ENCODE measurements around the gene MTOR. TPM values are rescaled to one million over a fixed set of nuclear protein-coding genes. Genes with fewer than 3 reads are reported as not detected.

The MTOR gene
- polyA plus RNA-seq, 1 donor: 27.5 TPM

DNA sequence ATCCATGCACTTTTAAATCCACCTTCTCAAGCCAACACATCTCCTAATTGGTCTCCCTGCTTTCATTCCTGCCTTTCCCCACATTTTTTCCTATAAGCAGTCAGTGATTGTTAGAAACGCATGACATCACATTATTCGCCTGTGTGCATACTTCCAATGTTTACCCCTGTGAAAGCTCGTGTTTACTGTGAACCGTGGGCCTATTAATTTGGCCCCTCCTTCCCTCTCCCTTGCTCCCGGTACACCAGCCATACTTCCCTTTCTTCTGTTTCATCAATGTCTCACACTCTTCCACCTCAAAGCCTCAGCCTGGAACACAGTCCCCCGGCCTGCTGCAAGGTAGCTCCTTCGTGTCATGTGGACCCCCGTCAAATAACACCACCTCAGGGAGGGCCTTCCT is 9.1 kb downstream of the MTOR start:
- 63% methylated on average over 5 of the region's 8 CpGs for WGBS (ENCODE audit: insufficient coverage, low lambda C conversion rate)
- Histone ChIP-seq H3K27me3 (ENCODE audit: control insufficient read depth, insufficient read depth, low read length) (no peaks in the 10 kb centered on the region), H3K36me3 (ENCODE audit: control insufficient read depth, insufficient read depth, low read length) (peaks cover 64% of the 10 kb centered on the region), H3K9me3 (ENCODE audit: control insufficient read depth, low read depth, low read length) (no peaks in the 10 kb centered on the region), H3K27ac (ENCODE audit: low read length) (no peak overlapping the region), H3K4me1 (ENCODE audit: control insufficient read depth, insufficient read depth, low read length) (no peaks in the 10 kb centered on the region), H3K4me3 (ENCODE audit: low read length) (no peak overlapping the region)
- DNase-seq: no peak

DNA sequence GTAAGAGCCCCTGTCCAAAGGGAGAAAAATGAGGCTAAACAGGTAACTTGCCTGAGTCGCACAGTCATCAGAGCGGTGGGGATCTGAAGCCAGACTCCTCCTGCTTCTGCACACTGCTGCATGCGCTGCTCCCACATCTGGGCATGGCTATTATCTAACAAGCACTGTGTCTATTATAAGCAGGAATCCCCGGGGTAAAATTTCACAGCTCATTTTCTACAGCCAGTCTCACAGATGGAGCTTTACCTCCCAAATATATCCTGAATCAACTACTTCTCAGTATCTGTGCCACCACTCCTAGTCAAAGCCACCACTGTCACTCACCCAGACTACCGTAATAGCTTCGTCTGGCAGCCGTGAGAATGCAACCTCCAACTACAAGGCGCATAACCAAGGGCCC is 9.8 kb downstream of the MTOR start:
- H3K36me3 ChIP-seq (ENCODE audit: control insufficient read depth, insufficient read depth, low read length): peaks cover 62% of the 10 kb centered on the region
- no peak for DNase-seq
- WGBS (ENCODE audit: insufficient coverage, low lambda C conversion rate): no CpG with 5 or more reads among the region's 8 CpGs
- no peaks in the 10 kb centered on the region for H3K27me3 ChIP-seq (ENCODE audit: control insufficient read depth, insufficient read depth, low read length)
- no peaks in the 10 kb centered on the region for H3K4me1 ChIP-seq (ENCODE audit: control insufficient read depth, insufficient read depth, low read length)
- H3K27ac ChIP-seq (ENCODE audit: low read length): no peak overlapping the region
- no peaks in the 10 kb centered on the region for H3K9me3 ChIP-seq (ENCODE audit: control insufficient read depth, low read depth, low read length)
- no peak overlapping the region for H3K4me3 ChIP-seq (ENCODE audit: low read length)

DNA sequence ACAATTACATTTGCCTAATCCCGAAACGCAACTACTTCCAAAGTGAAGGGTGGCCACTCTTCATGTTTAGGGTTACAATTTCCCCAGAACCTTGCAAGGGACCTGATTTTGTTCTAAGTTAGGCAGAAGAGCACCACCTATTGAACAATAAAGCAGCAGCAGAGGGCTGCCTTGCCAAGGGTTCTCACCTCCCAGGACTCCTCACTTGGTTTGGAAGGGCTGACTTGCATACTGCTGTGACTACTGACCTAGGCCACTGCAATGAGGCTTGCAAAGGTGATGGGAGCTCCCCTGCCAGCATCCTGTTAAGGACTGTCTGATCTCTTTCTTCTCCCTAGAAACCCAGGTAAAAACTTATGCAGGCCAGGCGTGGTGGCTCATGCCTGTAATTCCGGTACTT is 14.2 kb downstream of the MTOR start:
- no peaks in the 10 kb centered on the region for H3K27me3 ChIP-seq (ENCODE audit: control insufficient read depth, insufficient read depth, low read length)
- no peak overlapping the region for H3K27ac ChIP-seq (ENCODE audit: low read length)
- H3K9me3 ChIP-seq (ENCODE audit: control insufficient read depth, low read depth, low read length): no peaks in the 10 kb centered on the region
- no peak for DNase-seq
- no CpG with 5 or more reads among the region's 4 CpGs for WGBS (ENCODE audit: insufficient coverage, low lambda C conversion rate)
- H3K36me3 ChIP-seq (ENCODE audit: control insufficient read depth, insufficient read depth, low read length): peaks cover 56% of the 10 kb centered on the region
- H3K4me3 ChIP-seq (ENCODE audit: low read length): no peak overlapping the region
- no peaks in the 10 kb centered on the region for H3K4me1 ChIP-seq (ENCODE audit: control insufficient read depth, insufficient read depth, low read length)

DNA sequence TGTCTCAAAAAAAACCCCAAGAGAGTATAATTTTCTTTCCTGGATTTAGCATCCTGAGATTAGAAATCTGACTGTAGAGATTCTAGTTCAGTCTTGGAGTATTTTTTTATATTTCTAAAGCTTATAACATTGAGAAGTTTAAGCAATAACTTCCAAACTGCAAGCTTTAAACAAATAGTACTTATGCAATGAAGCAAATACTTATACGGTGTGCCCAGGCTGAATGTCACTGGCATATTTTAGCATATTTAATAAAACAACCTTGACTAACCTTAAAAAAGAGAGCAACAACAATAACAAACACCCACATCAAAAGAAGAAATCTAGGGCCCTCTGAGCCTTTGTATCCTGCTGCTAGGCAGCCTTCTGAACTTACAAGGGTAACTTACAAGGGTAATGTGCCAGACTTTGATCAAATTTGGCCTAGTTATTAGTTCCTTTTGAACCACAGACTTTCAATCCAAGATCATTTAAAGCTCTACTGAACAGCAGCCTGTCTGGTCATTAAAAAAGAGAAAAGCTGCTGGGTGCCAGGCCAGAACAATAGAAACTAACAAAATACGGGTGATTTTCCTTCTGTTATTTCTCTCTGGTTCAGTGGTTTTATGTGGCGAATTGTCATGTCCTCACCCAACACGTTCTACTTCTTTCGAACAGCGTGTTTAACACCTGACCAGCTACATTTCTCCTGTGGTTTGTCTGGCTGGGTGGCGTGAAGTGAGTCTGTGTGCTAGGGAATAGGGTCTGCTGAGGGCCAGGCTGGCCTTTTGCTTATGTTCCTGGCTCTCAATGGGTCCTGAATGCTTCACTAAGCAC is 16.2 kb downstream of the MTOR start:
- peaks cover 59% of the 10 kb centered on the region for H3K36me3 ChIP-seq (ENCODE audit: control insufficient read depth, insufficient read depth, low read length)
- WGBS (ENCODE audit: insufficient coverage, low lambda C conversion rate): no CpG with 5 or more reads among the region's 7 CpGs
- H3K27me3 ChIP-seq (ENCODE audit: control insufficient read depth, insufficient read depth, low read length): no peaks in the 10 kb centered on the region
- no peak overlapping the region for H3K27ac ChIP-seq (ENCODE audit: low read length)
- no peak overlapping the region for H3K4me3 ChIP-seq (ENCODE audit: low read length)
- H3K4me1 ChIP-seq (ENCODE audit: control insufficient read depth, insufficient read depth, low read length): no peaks in the 10 kb centered on the region
- no peaks in the 10 kb centered on the region for H3K9me3 ChIP-seq (ENCODE audit: control insufficient read depth, low read depth, low read length)
- no peak for DNase-seq

DNA sequence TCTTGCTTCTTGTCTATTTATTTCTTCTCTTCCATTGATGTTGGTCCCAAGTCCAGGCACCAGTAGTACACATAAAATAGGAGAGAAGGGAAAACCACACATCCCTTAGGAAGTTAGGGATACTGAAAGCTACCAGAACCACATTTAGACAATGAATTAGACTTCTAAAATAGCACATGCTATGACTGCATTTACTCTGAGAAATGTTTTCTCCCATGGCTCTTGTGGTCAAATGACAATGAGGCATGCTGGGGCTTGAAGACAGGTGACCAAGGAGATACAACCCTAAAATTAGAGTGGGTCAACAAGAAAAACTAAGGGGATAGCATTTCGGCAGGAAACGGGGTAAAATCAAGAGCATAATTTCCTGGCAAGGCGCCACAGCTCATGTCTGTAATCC is 17.1 kb downstream of the MTOR start:
- Histone ChIP-seq H3K27me3 (ENCODE audit: control insufficient read depth, insufficient read depth, low read length) (no peaks in the 10 kb centered on the region), H3K27ac (ENCODE audit: low read length) (no peak overlapping the region), H3K4me3 (ENCODE audit: low read length) (no peak overlapping the region), H3K9me3 (ENCODE audit: control insufficient read depth, low read depth, low read length) (no peaks in the 10 kb centered on the region), H3K36me3 (ENCODE audit: control insufficient read depth, insufficient read depth, low read length) (peaks cover 57% of the 10 kb centered on the region), H3K4me1 (ENCODE audit: control insufficient read depth, insufficient read depth, low read length) (no peaks in the 10 kb centered on the region)
- WGBS (ENCODE audit: insufficient coverage, low lambda C conversion rate): no CpG with 5 or more reads among the region's 3 CpGs
- DNase-seq: no peak

DNA sequence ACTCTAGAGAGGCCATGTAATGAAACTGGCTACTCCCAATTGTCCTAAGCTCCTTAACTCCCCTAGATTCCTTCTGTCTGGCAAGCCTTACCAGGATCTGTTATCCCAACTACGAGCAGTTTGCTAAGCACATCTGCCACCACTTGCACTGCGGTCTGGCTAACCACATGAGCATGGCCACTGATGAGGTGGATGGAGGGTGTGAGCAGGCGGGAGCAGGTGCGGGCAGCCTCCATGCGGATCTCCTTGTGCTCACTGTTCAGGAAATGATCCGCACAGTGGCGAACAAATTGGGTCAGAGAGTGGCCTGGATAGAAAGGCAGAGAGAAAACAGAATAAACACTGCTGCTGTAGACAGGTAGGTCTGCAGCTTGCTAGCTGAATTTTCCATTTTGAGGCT is 24.0 kb downstream of the MTOR start:
- Histone ChIP-seq H3K9me3 (ENCODE audit: control insufficient read depth, low read depth, low read length) (no peaks in the 10 kb centered on the region), H3K27ac (ENCODE audit: low read length) (no peak overlapping the region), H3K4me1 (ENCODE audit: control insufficient read depth, insufficient read depth, low read length) (no peaks in the 10 kb centered on the region), H3K27me3 (ENCODE audit: control insufficient read depth, insufficient read depth, low read length) (no peaks in the 10 kb centered on the region), H3K36me3 (ENCODE audit: control insufficient read depth, insufficient read depth, low read length) (peaks cover 82% of the 10 kb centered on the region), H3K4me3 (ENCODE audit: low read length) (no peak overlapping the region)
- no CpG with 5 or more reads among the region's 7 CpGs for WGBS (ENCODE audit: insufficient coverage, low lambda C conversion rate)
- DNase-seq: no peak

DNA sequence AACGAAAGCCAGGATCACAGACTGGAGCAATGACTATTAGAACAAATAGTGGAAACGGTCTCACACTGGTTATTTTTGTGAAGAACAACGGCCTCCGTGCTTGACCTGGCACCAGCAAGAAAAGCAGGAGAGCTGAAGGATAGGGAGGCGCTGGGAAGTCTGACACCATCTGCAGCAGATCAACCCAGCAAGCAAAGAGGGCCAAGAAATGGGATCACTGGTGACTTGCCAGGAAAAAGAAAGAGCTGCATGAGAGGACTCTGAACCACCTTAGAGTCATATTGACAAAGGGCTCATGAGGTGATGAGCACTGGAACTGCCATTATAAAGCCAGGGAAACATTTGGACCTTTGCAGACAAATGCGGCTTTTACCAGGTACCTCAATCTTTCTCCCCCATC is 25.0 kb downstream of the MTOR start:
- H3K9me3 ChIP-seq (ENCODE audit: control insufficient read depth, low read depth, low read length): no peaks in the 10 kb centered on the region
- H3K4me3 ChIP-seq (ENCODE audit: low read length): no peak overlapping the region
- H3K27ac ChIP-seq (ENCODE audit: low read length): no peak overlapping the region
- WGBS (ENCODE audit: insufficient coverage, low lambda C conversion rate): 100% methylated on average over 1 of the region's 6 CpGs
- peaks cover 82% of the 10 kb centered on the region for H3K36me3 ChIP-seq (ENCODE audit: control insufficient read depth, insufficient read depth, low read length)
- no peaks in the 10 kb centered on the region for H3K27me3 ChIP-seq (ENCODE audit: control insufficient read depth, insufficient read depth, low read length)
- H3K4me1 ChIP-seq (ENCODE audit: control insufficient read depth, insufficient read depth, low read length): no peaks in the 10 kb centered on the region
- no peak for DNase-seq

DNA sequence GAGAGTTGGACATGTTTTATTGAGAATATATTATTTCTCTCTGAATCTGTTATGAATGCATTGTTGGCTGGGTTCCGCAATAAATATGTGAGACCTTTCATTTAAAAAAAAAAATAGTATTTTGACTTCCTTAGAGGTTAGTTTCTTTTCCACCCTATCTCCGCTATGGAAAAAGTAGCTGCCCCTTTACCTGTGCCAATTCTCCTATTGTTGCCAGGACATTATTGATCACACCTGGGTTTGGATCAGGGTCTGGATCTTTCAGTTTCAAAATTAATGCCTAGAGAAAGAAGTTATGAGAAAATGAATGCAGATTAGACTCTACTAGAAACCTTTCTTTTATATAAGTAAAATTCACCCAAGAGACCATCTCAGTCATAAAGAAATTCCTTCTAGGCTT is 29.1 kb downstream of the MTOR start:
- H3K4me1 ChIP-seq (ENCODE audit: control insufficient read depth, insufficient read depth, low read length): no peaks in the 10 kb centered on the region
- peaks cover 91% of the 10 kb centered on the region for H3K36me3 ChIP-seq (ENCODE audit: control insufficient read depth, insufficient read depth, low read length)
- no peak overlapping the region for H3K4me3 ChIP-seq (ENCODE audit: low read length)
- H3K9me3 ChIP-seq (ENCODE audit: control insufficient read depth, low read depth, low read length): no peaks in the 10 kb centered on the region
- WGBS (ENCODE audit: insufficient coverage, low lambda C conversion rate): 100% methylated on average over 1 of the region's 2 CpGs
- no peaks in the 10 kb centered on the region for H3K27me3 ChIP-seq (ENCODE audit: control insufficient read depth, insufficient read depth, low read length)
- no peak for DNase-seq
- no peak overlapping the region for H3K27ac ChIP-seq (ENCODE audit: low read length)

DNA sequence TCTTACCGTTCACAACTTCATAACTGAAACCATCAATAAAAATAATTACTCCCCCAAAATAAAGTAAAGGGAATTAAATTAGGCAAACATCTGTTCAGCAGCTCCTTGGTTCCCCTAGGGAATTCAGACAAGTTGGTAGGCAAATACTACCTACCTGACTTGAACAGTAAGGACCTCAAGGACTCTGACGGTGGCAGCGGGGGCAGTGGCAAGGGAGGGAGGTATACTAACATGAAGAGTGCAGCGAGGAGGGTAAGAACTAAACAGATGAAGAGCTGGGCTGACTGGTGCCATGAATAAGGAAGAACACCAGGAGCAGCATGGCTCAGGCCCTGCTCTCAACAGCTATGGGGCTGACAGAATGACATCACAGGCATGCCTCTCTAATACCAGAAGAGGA is 33.1 kb downstream of the MTOR start:
- H3K27me3 ChIP-seq (ENCODE audit: control insufficient read depth, insufficient read depth, low read length): no peaks in the 10 kb centered on the region
- 89% methylated on average over 4 of the region's 4 CpGs for WGBS (ENCODE audit: insufficient coverage, low lambda C conversion rate)
- H3K9me3 ChIP-seq (ENCODE audit: control insufficient read depth, low read depth, low read length): no peaks in the 10 kb centered on the region
- no peak overlapping the region for H3K27ac ChIP-seq (ENCODE audit: low read length)
- H3K36me3 ChIP-seq (ENCODE audit: control insufficient read depth, insufficient read depth, low read length): peaks cover 68% of the 10 kb centered on the region
- no peak overlapping the region for H3K4me3 ChIP-seq (ENCODE audit: low read length)
- no peaks in the 10 kb centered on the region for H3K4me1 ChIP-seq (ENCODE audit: control insufficient read depth, insufficient read depth, low read length)
- no peak for DNase-seq

DNA sequence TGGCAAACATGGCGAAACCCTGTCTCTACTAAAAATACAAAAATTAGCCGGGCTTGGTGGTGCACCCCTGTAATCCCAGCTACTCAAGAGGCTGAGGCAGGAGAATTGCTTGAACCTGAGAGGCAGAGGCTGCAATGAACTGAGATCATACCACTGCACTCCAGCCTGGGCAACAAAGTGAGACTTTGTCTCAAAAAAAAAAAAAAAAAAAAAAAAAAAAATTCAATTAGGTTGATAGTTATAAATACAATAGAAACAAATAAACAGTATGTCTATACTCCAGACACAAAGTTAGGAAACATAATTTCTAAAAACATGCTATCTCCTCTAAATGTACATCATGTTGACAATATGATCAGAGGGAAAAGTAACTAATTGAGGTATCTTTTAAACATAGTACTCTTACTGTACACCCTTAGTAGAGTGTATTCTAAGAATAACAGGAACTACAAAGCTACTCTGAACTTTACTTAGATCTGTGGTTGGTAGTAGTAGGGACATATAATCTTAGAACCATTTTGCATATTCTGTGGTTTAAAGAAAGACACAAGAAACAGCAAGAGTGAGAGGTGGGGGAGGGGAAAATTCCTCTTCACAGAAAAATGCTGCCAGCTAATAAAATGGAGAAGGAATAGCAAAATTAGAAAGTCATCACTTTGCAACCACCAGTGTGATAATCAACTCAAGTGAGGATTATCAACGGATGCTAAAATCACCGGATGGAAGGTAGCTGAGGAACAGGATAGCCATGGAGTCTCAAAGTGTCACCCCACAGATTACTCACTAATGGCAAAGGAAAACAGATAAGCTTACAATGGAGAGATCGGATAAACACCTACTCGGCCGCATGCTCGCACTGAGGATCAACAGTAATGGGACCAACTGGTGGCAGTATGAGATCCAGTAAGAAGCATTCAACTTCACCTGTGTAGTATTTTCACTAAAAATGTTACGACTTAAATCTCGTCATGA is 35.0 kb downstream of the MTOR start:
- WGBS (ENCODE audit: insufficient coverage, low lambda C conversion rate): 87% methylated on average over 3 of the region's 10 CpGs
- H3K9me3 ChIP-seq (ENCODE audit: control insufficient read depth, low read depth, low read length): no peaks in the 10 kb centered on the region
- no peaks in the 10 kb centered on the region for H3K27me3 ChIP-seq (ENCODE audit: control insufficient read depth, insufficient read depth, low read length)
- no peaks in the 10 kb centered on the region for H3K4me1 ChIP-seq (ENCODE audit: control insufficient read depth, insufficient read depth, low read length)
- no peak for DNase-seq
- no peak overlapping the region for H3K27ac ChIP-seq (ENCODE audit: low read length)
- no peak overlapping the region for H3K4me3 ChIP-seq (ENCODE audit: low read length)
- H3K36me3 ChIP-seq (ENCODE audit: control insufficient read depth, insufficient read depth, low read length): peaks cover 52% of the 10 kb centered on the region
